Gastroesophageal sphincter (tissue), 3 donors: ENCODE data around the gene NLGN2.

Experiments used
- POLR2A ChIP-seq, 2 donors: fragments of 450-650 bp; IDR thresholded peaks; one replicate each; pipeline ENCODE4 v1.6.1; 2017; ENCODE audit warnings: antibody characterized with exemption in 2 of 2, mild to moderate bottlenecking in 2 of 2, moderate library complexity in 1 of 2
- TF ChIP-seq, protein P1 (sequence below), 4 experiments: fragments of 200-600 bp in 2 of 4; fragments of 450-650 bp in 2 of 4; sonication (generic) in 1 of 4; IDR thresholded peaks; one replicate each; pipeline ENCODE4 v1.5.1; 2017 to 2019; ENCODE audit warnings: antibody characterized with exemption in 4 of 4, mild to moderate bottlenecking in 2 of 4, moderate library complexity in 2 of 4

DNA sequence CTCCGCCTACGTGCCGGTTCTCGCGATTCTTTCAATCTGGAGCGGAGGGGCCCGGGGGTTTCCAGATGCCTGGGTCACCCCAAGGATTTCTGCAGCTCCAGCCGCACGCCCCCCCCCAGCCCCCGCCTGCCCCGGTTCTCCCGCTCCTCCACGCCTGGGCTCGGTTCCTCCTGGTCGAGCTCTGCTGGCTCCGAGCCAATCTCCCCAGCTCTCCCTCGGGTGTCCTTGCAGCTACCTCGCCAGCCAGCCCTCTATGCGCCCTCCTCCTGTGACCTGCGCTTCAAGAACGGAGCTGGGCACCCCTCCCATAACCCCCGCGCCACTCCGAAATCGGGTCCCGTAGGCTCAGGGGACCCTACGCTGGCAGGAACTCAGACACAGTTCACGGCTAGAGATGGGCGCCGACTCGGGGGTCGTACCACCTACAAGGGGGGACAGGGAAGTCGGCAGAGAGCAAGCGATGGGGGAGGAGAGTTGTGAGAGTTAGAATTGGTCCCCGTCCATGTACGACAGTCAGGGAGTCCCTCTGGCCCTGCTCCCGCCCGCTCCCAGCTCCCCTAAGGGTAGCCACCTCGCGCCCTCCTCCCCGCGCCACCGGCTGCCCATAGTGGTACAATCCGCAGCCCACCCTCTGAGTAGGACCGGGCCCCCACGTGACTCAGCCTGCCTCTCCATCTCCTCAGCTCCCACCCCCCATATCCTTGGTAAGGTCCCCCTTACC, 32.6 kb downstream of the NLGN2 start:
- no peak for TF ChIP-seq POLR2A (IDR thresholded peaks at IDR 0.05)
- TF ChIP-seq, protein P1, sequence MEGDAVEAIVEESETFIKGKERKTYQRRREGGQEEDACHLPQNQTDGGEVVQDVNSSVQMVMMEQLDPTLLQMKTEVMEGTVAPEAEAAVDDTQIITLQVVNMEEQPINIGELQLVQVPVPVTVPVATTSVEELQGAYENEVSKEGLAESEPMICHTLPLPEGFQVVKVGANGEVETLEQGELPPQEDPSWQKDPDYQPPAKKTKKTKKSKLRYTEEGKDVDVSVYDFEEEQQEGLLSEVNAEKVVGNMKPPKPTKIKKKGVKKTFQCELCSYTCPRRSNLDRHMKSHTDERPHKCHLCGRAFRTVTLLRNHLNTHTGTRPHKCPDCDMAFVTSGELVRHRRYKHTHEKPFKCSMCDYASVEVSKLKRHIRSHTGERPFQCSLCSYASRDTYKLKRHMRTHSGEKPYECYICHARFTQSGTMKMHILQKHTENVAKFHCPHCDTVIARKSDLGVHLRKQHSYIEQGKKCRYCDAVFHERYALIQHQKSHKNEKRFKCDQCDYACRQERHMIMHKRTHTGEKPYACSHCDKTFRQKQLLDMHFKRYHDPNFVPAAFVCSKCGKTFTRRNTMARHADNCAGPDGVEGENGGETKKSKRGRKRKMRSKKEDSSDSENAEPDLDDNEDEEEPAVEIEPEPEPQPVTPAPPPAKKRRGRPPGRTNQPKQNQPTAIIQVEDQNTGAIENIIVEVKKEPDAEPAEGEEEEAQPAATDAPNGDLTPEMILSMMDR (IDR thresholded peaks at IDR 0.05): no peak
